Right lobe of liver (tissue), 6 donors: Measurements from ENCODE around the gene ULBP2. TPM values are rescaled to one million over a fixed set of nuclear protein-coding genes. Genes with fewer than 3 reads are reported as not detected.

Experiments used
- ATAC-seq, 4 donors: fragments of 200-7000 bp; cut with Tn5 transposase; one replicate each; pipeline ENCODE4 v1.9.1; 2020; ENCODE audit warnings: mild to moderate bottlenecking in 4 of 4, moderate library complexity in 4 of 4
- DNase-seq, 3 donors: peaks; one replicate each; pipeline ENCODE4 v3.0.0-alpha.2; 2020
- H3K27ac ChIP-seq, 3 donors: fragments of 200-600 bp; one replicate each; pipeline ENCODE4 v1.8.0; 2022
- H3K27me3 ChIP-seq, 2 donors: fragments of 200-600 bp; one replicate each; pipeline ENCODE4 v1.8.0; 2022
- H3K36me3 ChIP-seq, 4 donors: fragments of 200-600 bp; sonication (generic) in 1 of 4; one replicate each; pipeline versions ENCODE4 v1.5.1 to v1.8.0; 2017 to 2022; ENCODE audit warnings: control low read depth in 1 of 4
- H3K4me1 ChIP-seq, 4 donors: fragments of 200-600 bp; sonication (generic) in 1 of 4; one replicate each; pipeline versions ENCODE4 v1.5.1 to v1.8.0; 2017 to 2022; ENCODE audit warnings: control low read depth in 1 of 4
- H3K4me3 ChIP-seq, 3 donors: fragments of 200-600 bp; one replicate each; pipeline ENCODE4 v1.8.0; 2022
- H3K9me3 ChIP-seq, 4 donors: fragments of 200-600 bp; sonication (generic) in 1 of 4; one replicate each; pipeline versions ENCODE4 v1.5.1 to v1.8.0; 2017 to 2022; ENCODE audit warnings: control low read depth in 1 of 4
- CTCF ChIP-seq, 4 donors: fragments of 200-600 bp in 3 of 4; fragments of 450-650 bp in 1 of 4; IDR thresholded peaks; one replicate each; pipeline versions ENCODE4 v1.5.1 to v1.8.0; 2016 to 2022; ENCODE audit warnings: antibody characterized with exemption in 4 of 4, mild to moderate bottlenecking in 2 of 4
- POLR2A ChIP-seq: fragments of 450-650 bp; IDR thresholded peaks from one replicate; pipeline ENCODE4 v1.6.1; 2017; ENCODE audit warnings: antibody characterized with exemption, mild to moderate bottlenecking
- WGBS: methylation state at CpG from one replicate; pipeline ENCODE4 v1.1.6; 2018; ENCODE audit warnings: low coverage, low lambda C conversion rate; ENCODE audit not compliant: insufficient coverage; ENCODE audit errors: missing lambda C conversion rate; 5-methylcytosine and 5-hydroxymethylcytosine counted together
- intact Hi-C, 2 donors: fragments of 100-400 bp; cut with DNase I; formaldehyde crosslinking; loops; one replicate each; pipeline versions ENCODE4 v1.11.2 to v1.14.1; 2022
- total RNA-seq, 6 experiments: library from RNA; depleted of rRNA in 2 of 6; stranded (reverse); fragments of >200 nt in 2 of 6; fragmentation: NEBNext Ultra II Directional in 3 of 6; extraction: Animal tissue kit (Norgen Biotek cat#: 25700) in 3 of 6; gene quantifications; one replicate each; pipeline versions ENCODE4 v1.1.0 to v1.2.4, GENCODE V29; 2016 to 2023
- donor health status: DM: no; HTN: yes; CAD: no.
- donor health status: DM: no; HTN: no; CAD: no.
- donor health status: DM: no; HTN: no; CAD: no.
- donor health status: DM: no; HTN: yes; CAD: no.
- donor health status: DM: no; HTN: yes; CAD: no.

Gene ULBP2
- total RNA-seq, 6 experiments from 2014 or later = 0.20 to 1.1 (median 0.26) TPM

- Histone ChIP-seq H3K27me3 (no peaks in the 10 kb centered on the region), H3K36me3 (no peaks in the 10 kb centered on the region), H3K9me3 (no peaks in the 10 kb centered on the region), H3K4me3 (peak overlapping the region; percentile 9 to 22 (median 20)), H3K4me1 (peaks cover 0 to 9% (median 0%) of the 10 kb centered on the region in 4 donors), H3K27ac (peak overlapping the region in 2 of 3 donors; percentile 42 to 58)
- WGBS = 19% methylated on average over 13 of the region's 13 CpGs
- ATAC-seq (peak; percentile 89 to 97 (median 92)), DNase-seq (peak; percentile 78 to 87 (median 78))
- intact Hi-C loops = no loop called here
- TF ChIP-seq POLR2A (no peak), CTCF (IDR thresholded peaks at IDR 0.05) (no peak)
Measured at GRCh38 chr6:149897015-149897697, 44.7 kb upstream of the ULBP2 start.

- ATAC-seq (no peak), DNase-seq (no peak)
- Histone ChIP-seq H3K36me3 (no peaks in the 10 kb centered on the region), H3K4me1 (peaks cover 0 to 9% (median 0%) of the 10 kb centered on the region in 4 donors), H3K9me3 (no peaks in the 10 kb centered on the region), H3K4me3 (peak within 1 kb of the TSS; percentile 9 to 22 (median 20)), H3K27me3 (no peaks in the 10 kb centered on the region), H3K27ac (peak within 1 kb of the TSS in 2 of 3 donors; percentile 42 to 58)
- intact Hi-C loops = no loop called here
- TF ChIP-seq CTCF (IDR thresholded peaks at IDR 0.05) (no peak), POLR2A (no peak)
- WGBS = 77% methylated on average over 13 of the region's 17 CpGs
Measured at GRCh38 chr6:149897855-149898744, 43.7 kb upstream of the ULBP2 start, which contains the start of gene RAET1E. Gene RAET1E, minus strand, starts transcription at chr6:149898113. Its CDS starts 7,212 bp downstream, at chr6:149890901.

- H3K36me3 ChIP-seq = no peaks in the 10 kb centered on the region
- H3K4me3 ChIP-seq = no peak overlapping the region
- WGBS = 96% methylated on average over 9 of the region's 9 CpGs
- peaks cover 0 to 9% (median 0%) of the 10 kb centered on the region in 4 donors for H3K4me1 ChIP-seq
- H3K27ac ChIP-seq = no peak overlapping the region
- DNase-seq (no peak), ATAC-seq (no peak)
- no peak for TF ChIP-seq CTCF (IDR thresholded peaks at IDR 0.05)
- no peak for TF ChIP-seq POLR2A
- H3K27me3 ChIP-seq = no peaks in the 10 kb centered on the region
- intact Hi-C loops = no loop called here
- H3K9me3 ChIP-seq = no peaks in the 10 kb centered on the region
Measured at GRCh38 chr6:149898966-149899365, 42.8 kb upstream of the ULBP2 start.

- intact Hi-C loops = no loop called here
- H3K4me3 ChIP-seq = no peak overlapping the region
- DNase-seq (no peak), ATAC-seq (no peak)
- no peaks in the 10 kb centered on the region for H3K27me3 ChIP-seq
- TF ChIP-seq POLR2A (no peak), CTCF (IDR thresholded peaks at IDR 0.05) (no peak)
- H3K27ac ChIP-seq = no peak overlapping the region
- WGBS = 84% methylated on average over 4 of the region's 6 CpGs
- H3K36me3 ChIP-seq = no peaks in the 10 kb centered on the region
- H3K4me1 ChIP-seq = peaks cover 0 to 9% (median 0%) of the 10 kb centered on the region in 4 donors
- no peaks in the 10 kb centered on the region for H3K9me3 ChIP-seq
Measured at GRCh38 chr6:149899486-149899885, 42.3 kb upstream of the ULBP2 start.
